Liver (tissue), 9 donors: ENCODE data around the gene ERBB4. TPM values are rescaled to one million over a fixed set of nuclear protein-coding genes. Genes with fewer than 3 reads are reported as not detected.

Source experiments
- DNase-seq: peaks from one replicate; pipeline ENCODE4 v3.0.0-alpha.2; 2017; ENCODE audit warnings: low spot score
- H3K27ac ChIP-seq, 2 donors: one replicate each; pipeline ENCODE4 v1.7.0; 2013; ENCODE audit warnings: inconsistent platforms in 2 of 2, low read length in 2 of 2, control low read depth in 1 of 2, low read depth in 1 of 2, mild to moderate bottlenecking in 1 of 2
- H3K27me3 ChIP-seq, 4 donors: one replicate each; pipeline versions ENCODE4 v1.6.1 to v1.7.0; 2013; ENCODE audit warnings: low read length in 3 of 4, inconsistent platforms in 1 of 4, mild to moderate bottlenecking in 1 of 4, moderate library complexity in 1 of 4; ENCODE audit not compliant: control insufficient read depth in 4 of 4, insufficient read depth in 4 of 4
- H3K36me3 ChIP-seq, 4 donors: one replicate each; pipeline versions ENCODE4 v1.6.1 to v1.7.0; 2013; ENCODE audit warnings: low read length in 3 of 4, mild to moderate bottlenecking in 3 of 4, low read depth in 1 of 4, moderate library complexity in 1 of 4; ENCODE audit not compliant: control insufficient read depth in 4 of 4, insufficient read depth in 3 of 4
- H3K4me1 ChIP-seq, 4 donors: one replicate each; pipeline versions ENCODE4 v1.6.1 to v1.7.0; 2013; ENCODE audit warnings: low read length in 3 of 4, mild to moderate bottlenecking in 3 of 4, moderate library complexity in 1 of 4; ENCODE audit not compliant: control insufficient read depth in 4 of 4, insufficient read depth in 4 of 4
- H3K4me3 ChIP-seq, 3 donors: one replicate each; pipeline versions ENCODE4 v1.6.1 to v1.7.0; 2013; ENCODE audit warnings: low read length in 3 of 3, control low read depth in 1 of 3, low read depth in 1 of 3, mild to moderate bottlenecking in 1 of 3
- H3K9ac ChIP-seq, 2 donors: one replicate each; pipeline ENCODE4 v1.7.0; 2013; ENCODE audit warnings: low read length in 2 of 2, mild to moderate bottlenecking in 2 of 2, moderate library complexity in 2 of 2, control low read depth in 1 of 2, low read depth in 1 of 2
- H3K9me3 ChIP-seq, 4 donors: one replicate each; pipeline versions ENCODE4 v1.6.1 to v1.7.0; 2013; ENCODE audit warnings: low read length in 3 of 4; ENCODE audit not compliant: control insufficient read depth in 4 of 4
- ATF3 ChIP-seq: IDR thresholded peaks from 2 replicates; pipeline ENCODE4 v1.6.1; 2016; ENCODE audit warnings: antibody characterized with exemption
- CTCF ChIP-seq: fragments of 150-350 bp; IDR thresholded peaks from 2 replicates; pipeline ENCODE4 v1.5.1; 2017; ENCODE audit warnings: improper control_type of control experiment, low read depth, low read length; ENCODE audit not compliant: missing input control
- FOXA1 ChIP-seq: IDR thresholded peaks from 2 replicates; pipeline ENCODE4 v1.6.1; 2016; ENCODE audit warnings: antibody characterized with exemption
- FOXA2 ChIP-seq: IDR thresholded peaks from 2 replicates; pipeline ENCODE4 v1.6.1; 2016; ENCODE audit warnings: antibody characterized with exemption
- GABPA ChIP-seq, 2 donors: IDR thresholded peaks in 1 of 2; conservative IDR thresholded peaks in 1 of 2; 2 replicates each; pipeline ENCODE4 v1.6.1; 2016; ENCODE audit warnings: antibody characterized with exemption in 2 of 2, mild to moderate bottlenecking in 1 of 2, moderate library complexity in 1 of 2
- HNF4A ChIP-seq, 2 donors: conservative IDR thresholded peaks; 2 replicates each; pipeline ENCODE4 v1.6.1; 2016; ENCODE audit warnings: antibody characterized with exemption in 2 of 2, mild to moderate bottlenecking in 2 of 2
- HNF4G ChIP-seq: IDR thresholded peaks from 2 replicates; pipeline ENCODE4 v1.6.1; 2016; ENCODE audit warnings: antibody characterized with exemption
- JUND ChIP-seq, 2 donors: IDR thresholded peaks; 2 replicates each; pipeline ENCODE4 v1.6.1; 2016; ENCODE audit warnings: antibody characterized with exemption in 2 of 2
- MAX ChIP-seq: IDR thresholded peaks from 2 replicates; pipeline ENCODE4 v1.6.1; 2016; ENCODE audit warnings: antibody characterized with exemption
- NR2F2 ChIP-seq: IDR thresholded peaks from 2 replicates; pipeline ENCODE4 v1.6.1; 2016; ENCODE audit warnings: antibody characterized with exemption
- RAD21 ChIP-seq, 2 donors: IDR thresholded peaks; 2 replicates each; pipeline ENCODE4 v1.6.1; 2016; ENCODE audit warnings: antibody characterized with exemption in 2 of 2, mild to moderate bottlenecking in 2 of 2
- REST ChIP-seq: IDR thresholded peaks from 2 replicates; pipeline ENCODE4 v1.6.1; 2016; ENCODE audit warnings: antibody characterized with exemption, mild to moderate bottlenecking
- RXRA ChIP-seq, 2 donors: IDR thresholded peaks; 2 replicates each; pipeline ENCODE4 v1.6.1; 2017 to 2018; ENCODE audit warnings: antibody characterized with exemption in 2 of 2, mild to moderate bottlenecking in 1 of 2
- SP1 ChIP-seq: IDR thresholded peaks from 2 replicates; pipeline ENCODE4 v1.6.1; 2018; ENCODE audit warnings: antibody characterized with exemption, mild to moderate bottlenecking
- TAF1 ChIP-seq: conservative IDR thresholded peaks from 2 replicates; pipeline ENCODE4 v1.6.1; 2016; ENCODE audit warnings: antibody characterized with exemption, mild to moderate bottlenecking
- YY1 ChIP-seq: IDR thresholded peaks from 2 replicates; pipeline ENCODE4 v1.6.1; 2016; ENCODE audit warnings: antibody characterized with exemption, mild to moderate bottlenecking
- WGBS: extraction: QIAGEN DNeasy Blood & Tissue Kit; methylation state at CpG from one replicate; pipeline ENCODE4 v1.1.7; 2013; 5-methylcytosine and 5-hydroxymethylcytosine counted together
- polyA plus RNA-seq, 2 donors: library from polyadenylated mRNA; stranded (reverse) in 1 of 2; unstranded in 1 of 2; fragments of 200-250 nt in 1 of 2; fragments of >200 nt in 1 of 2; fragmentation: Nextera tagmentation in 1 of 2; extraction: Ambion mirVana in 1 of 2; gene quantifications; one replicate each; pipeline versions ENCODE4 v1.2.1 to v1.2.3, GENCODE V29; 2013 to 2015
- total RNA-seq, 2 donors: library from RNA; depleted of rRNA; stranded (reverse); fragments of >200 nt; gene quantifications; one replicate each; pipeline ENCODE4 v1.2.3, GENCODE V29; 2014
- TF ChIP-seq, protein P1 (sequence below): IDR thresholded peaks from 2 replicates; pipeline ENCODE4 v1.6.1; 2016; ENCODE audit warnings: antibody characterized with exemption
- donor health status: healthy.
- donor health status: healthy.
- donor health status: healthy.
- donor health status: healthy.
- donor health status: healthy.

ERBB4 gene
- total and polyA plus RNA-seq, 4 donors, result 0.03 to 0.42 TPM; not detected in 2

DNA sequence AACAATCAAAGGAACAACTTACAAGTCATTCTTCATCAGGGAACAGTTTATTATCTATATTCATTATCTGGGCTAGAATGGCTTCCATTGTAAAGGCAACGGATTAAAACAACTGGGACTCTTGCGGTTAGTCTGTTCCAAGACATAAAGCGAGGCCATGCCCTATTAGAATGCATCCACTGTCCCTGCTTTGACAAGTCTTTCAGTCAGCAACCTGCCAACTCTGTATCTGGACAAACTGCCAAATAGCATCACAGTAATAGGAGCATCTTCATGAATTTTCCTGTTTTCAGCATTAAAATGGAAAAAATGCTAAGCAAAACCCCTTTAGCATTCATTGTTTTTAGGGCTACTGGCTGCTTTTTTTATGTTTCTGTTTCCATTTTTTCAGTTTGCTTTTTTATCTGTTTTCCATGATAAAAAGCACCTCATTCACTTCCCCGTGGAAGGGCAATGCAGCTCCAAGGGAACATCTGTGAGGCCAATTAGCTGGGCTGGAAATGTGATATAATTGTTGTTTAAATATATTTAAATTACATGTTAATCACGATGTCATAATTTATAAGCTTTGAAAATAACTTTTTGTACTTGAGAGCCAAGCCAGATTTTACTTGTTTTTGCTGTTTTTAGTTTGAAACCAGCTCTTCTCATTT lies 1147.9 kb downstream of the ERBB4 start:
- no peak for TF ChIP-seq ATF3
- TF ChIP-seq SP1, result no peak
- TF ChIP-seq HNF4A (conservative IDR thresholded peaks at IDR 0.05), result no peak
- no peak for TF ChIP-seq REST
- no peak for TF ChIP-seq CTCF
- TF ChIP-seq JUND (IDR thresholded peaks at IDR 0.05), result no peak
- no peak for TF ChIP-seq MAX
- TF ChIP-seq RAD21 (IDR thresholded peaks at IDR 0.05), result no peak
- no peak for TF ChIP-seq HNF4G
- TF ChIP-seq FOXA2, result no peak
- TF ChIP-seq RXRA (IDR thresholded peaks at IDR 0.05), result no peak
- TF ChIP-seq, protein P1, sequence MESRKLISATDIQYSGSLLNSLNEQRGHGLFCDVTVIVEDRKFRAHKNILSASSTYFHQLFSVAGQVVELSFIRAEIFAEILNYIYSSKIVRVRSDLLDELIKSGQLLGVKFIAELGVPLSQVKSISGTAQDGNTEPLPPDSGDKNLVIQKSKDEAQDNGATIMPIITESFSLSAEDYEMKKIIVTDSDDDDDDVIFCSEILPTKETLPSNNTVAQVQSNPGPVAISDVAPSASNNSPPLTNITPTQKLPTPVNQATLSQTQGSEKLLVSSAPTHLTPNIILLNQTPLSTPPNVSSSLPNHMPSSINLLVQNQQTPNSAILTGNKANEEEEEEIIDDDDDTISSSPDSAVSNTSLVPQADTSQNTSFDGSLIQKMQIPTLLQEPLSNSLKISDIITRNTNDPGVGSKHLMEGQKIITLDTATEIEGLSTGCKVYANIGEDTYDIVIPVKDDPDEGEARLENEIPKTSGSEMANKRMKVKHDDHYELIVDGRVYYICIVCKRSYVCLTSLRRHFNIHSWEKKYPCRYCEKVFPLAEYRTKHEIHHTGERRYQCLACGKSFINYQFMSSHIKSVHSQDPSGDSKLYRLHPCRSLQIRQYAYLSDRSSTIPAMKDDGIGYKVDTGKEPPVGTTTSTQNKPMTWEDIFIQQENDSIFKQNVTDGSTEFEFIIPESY, result no peak
- Histone ChIP-seq H3K27ac (no peak overlapping the region), H3K9ac (no peak overlapping the region), H3K4me3 (no peak overlapping the region), H3K9me3 (no peaks in the 10 kb centered on the region), H3K36me3 (no peaks in the 10 kb centered on the region), H3K27me3 (no peaks in the 10 kb centered on the region), H3K4me1 (no peaks in the 10 kb centered on the region)
- no peak for DNase-seq
- 71% methylated on average over 5 of the region's 5 CpGs for WGBS

DNA sequence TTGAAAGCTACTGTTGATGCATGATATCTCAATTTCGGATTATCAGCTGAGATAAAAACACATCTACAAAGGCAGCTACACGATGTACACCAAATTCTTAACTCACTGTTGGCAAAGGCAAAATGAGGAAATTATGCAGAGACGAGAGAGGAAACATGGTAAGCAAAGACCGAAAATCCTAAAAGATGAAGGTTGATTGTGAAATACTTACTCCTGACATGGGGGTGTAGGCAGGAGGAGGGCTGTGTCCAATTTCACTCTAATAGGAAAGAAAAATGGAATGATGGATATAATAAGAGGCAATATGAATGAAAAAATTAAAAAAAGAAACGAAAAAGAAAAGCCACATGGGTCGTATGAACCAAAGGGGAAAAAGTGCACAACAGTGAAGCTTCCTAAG lies 1150.9 kb downstream of the ERBB4 start:
- TF ChIP-seq HNF4A (conservative IDR thresholded peaks at IDR 0.05) (no peak), FOXA1 (no peak), YY1 (no peak), CTCF (no peak), GABPA (IDR thresholded peaks at IDR 0.05 in 1 of 2, conservative IDR thresholded peaks at IDR 0.05 in 1 of 2) (no peak), MAX (no peak), HNF4G (no peak), NR2F2 (no peak), SP1 (no peak), TAF1 (no peak), JUND (IDR thresholded peaks at IDR 0.05) (no peak), RAD21 (IDR thresholded peaks at IDR 0.05) (no peak)
- TF ChIP-seq, protein P1, result no peak
- H3K4me1 ChIP-seq, result no peaks in the 10 kb centered on the region
- 67% methylated on average over 6 of the region's 6 CpGs for WGBS

More for the DNA sequence above, 1150.9 kb downstream of the ERBB4 start:
- Histone ChIP-seq H3K27ac (no peak overlapping the region), H3K9ac (no peak overlapping the region), H3K4me3 (no peak overlapping the region), H3K9me3 (no peaks in the 10 kb centered on the region), H3K36me3 (no peaks in the 10 kb centered on the region), H3K27me3 (no peaks in the 10 kb centered on the region)
- no peak for DNase-seq
